Measurements from ENCODE around the gene SLC13A5. TPM values are rescaled to one million over a fixed set of nuclear protein-coding genes. Genes with fewer than 3 reads are reported as not detected.

SLC13A5 gene
- total and polyA plus RNA-seq, 2 donors (not counting 1 experiment from before 2014, with no cell fraction given), result not detected

DNA sequence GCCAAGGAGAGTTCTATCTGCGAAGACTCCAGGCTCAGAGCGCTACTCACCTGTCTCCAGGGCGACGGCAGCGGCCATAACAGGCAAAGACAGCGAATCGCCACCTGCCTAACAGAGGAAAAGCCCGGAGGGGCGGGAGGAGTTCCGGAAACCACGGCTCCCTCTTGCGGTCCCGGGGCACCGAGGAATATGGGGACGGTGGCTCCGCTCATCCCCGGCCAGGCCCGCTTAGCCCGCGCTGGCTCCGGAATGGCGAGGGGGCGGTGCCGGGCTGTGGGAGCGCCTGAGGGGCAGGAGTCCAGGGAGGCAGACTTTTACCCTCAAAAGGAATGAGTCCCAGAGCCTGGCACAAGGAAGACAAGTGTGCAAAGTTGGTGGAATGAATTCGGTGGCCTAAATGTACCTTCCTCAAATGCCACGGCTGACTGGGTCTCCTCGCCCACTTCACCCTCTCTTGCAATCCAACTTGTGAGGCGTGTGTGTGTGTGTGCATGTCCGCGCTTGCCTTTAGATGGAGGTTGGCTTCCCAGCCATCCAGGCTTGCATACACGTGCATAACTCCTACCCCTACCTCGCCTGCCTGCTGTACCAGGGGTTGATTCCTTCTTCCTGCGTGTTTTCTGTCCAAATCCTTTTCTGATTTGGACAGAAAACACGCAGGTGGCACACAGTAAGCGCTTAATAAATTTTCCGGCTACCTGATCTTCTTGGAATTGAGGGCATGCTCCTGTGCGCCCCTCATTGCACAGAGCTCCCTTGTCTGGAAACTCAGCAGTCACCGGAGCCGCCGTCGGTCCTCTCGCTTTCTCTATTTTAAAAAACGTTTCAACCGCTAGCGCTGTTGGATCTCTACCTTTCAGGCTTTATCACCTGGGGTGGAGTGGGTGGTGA, 58.1 kb downstream of the SLC13A5 start:
- peaks cover 21% of the 10 kb centered on the region for H3K79me2 ChIP-seq (ENCODE audit: control insufficient read depth, insufficient read depth, low read length)
- H3K27me3 ChIP-seq (replicated peaks in 1 of 4; ENCODE audit: control extremely low read depth in 1 of 4, control insufficient read depth in 3 of 4, insufficient read depth in 4 of 4, low read length in 3 of 4), result no peaks in the 10 kb centered on the region
- H3K27ac Mint-ChIP-seq, result peak overlapping the region; percentile 32
- peak overlapping the region; percentile 27 for H3K9ac ChIP-seq (ENCODE audit: low read length)
- H3K36me3 ChIP-seq (replicated peaks in 1 of 2; ENCODE audit: control extremely low read depth in 1 of 2, control insufficient read depth in 1 of 2, extremely low read depth in 1 of 2, insufficient read depth in 2 of 2, low read length in 1 of 2), result no peaks in the 10 kb centered on the region
- no peaks in the 10 kb centered on the region for H3K9me3 Mint-ChIP-seq (ENCODE audit: insufficient read depth)
- TF ChIP-seq, protein P1, sequence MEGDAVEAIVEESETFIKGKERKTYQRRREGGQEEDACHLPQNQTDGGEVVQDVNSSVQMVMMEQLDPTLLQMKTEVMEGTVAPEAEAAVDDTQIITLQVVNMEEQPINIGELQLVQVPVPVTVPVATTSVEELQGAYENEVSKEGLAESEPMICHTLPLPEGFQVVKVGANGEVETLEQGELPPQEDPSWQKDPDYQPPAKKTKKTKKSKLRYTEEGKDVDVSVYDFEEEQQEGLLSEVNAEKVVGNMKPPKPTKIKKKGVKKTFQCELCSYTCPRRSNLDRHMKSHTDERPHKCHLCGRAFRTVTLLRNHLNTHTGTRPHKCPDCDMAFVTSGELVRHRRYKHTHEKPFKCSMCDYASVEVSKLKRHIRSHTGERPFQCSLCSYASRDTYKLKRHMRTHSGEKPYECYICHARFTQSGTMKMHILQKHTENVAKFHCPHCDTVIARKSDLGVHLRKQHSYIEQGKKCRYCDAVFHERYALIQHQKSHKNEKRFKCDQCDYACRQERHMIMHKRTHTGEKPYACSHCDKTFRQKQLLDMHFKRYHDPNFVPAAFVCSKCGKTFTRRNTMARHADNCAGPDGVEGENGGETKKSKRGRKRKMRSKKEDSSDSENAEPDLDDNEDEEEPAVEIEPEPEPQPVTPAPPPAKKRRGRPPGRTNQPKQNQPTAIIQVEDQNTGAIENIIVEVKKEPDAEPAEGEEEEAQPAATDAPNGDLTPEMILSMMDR (IDR thresholded peaks at IDR 0.05), result no peak
- TF ChIP-seq EZH2 (IDR thresholded peaks at IDR 0.05; ENCODE audit: borderline replicate concordance, insufficient read depth, low read depth, low read length, poor library complexity, severe bottlenecking), result no peak
- H3K4me3 Mint-ChIP-seq, result peak overlapping the region; percentile 76
- no peak overlapping the region for H3K27ac ChIP-seq (ENCODE audit: low read length in 2 of 2)
- peak overlapping the region; percentile 47 for H3K4me2 ChIP-seq (replicated peaks; ENCODE audit: low read depth, low read length, poor library complexity, severe bottlenecking)
- intact Hi-C loops (cut with micrococcal nuclease), result loop anchor here (5.0 to 10.0 kb wide), 4 partner anchors 1032 to 1180 kb away; partner anchors contain the start of genes DERL2, KDM6B, MIS12 and NLRP1
- H4K20me1 ChIP-seq (ENCODE audit: control insufficient read depth, insufficient read depth, low read length, poor library complexity, severe bottlenecking), result peaks cover 2% of the 10 kb centered on the region
- ChIA-PET CTCF (no interaction called here), POLR2A (no interaction called here)
- 51% methylated on average over 37 of the region's 46 CpGs for WGBS (ENCODE audit: insufficient coverage)
- no peak overlapping the region for H2AFZ ChIP-seq (ENCODE audit: insufficient read depth, low read depth, low read length, poor library complexity, severe bottlenecking)
- no peaks in the 10 kb centered on the region for H3K27me3 Mint-ChIP-seq
- H3K4me3 ChIP-seq (ENCODE audit: control extremely low read depth in 1 of 5, extremely low read depth in 1 of 5, insufficient read depth in 1 of 5, low read depth in 2 of 5, low read length in 4 of 5), result peak overlapping the region in 2 of 5 experiments; percentile 38 to 39
- H3K4me1 ChIP-seq (ENCODE audit: control insufficient read depth in 2 of 2, insufficient read depth in 2 of 2, low read length in 2 of 2), result peaks cover 41 to 74% of the 10 kb centered on the region in 2 donors
- peak; percentile 37 for DNase-seq
- ATAC-seq (ENCODE audit: low read depth), result no peak
- H3K9me3 ChIP-seq (ENCODE audit: control extremely low read depth in 1 of 3, control insufficient read depth in 2 of 3, insufficient read depth in 1 of 3, low read length in 2 of 3), result peaks cover 0 to 9% (median 0%) of the 10 kb centered on the region in 3 donors
- peaks cover 68% of the 10 kb centered on the region for H3K4me1 Mint-ChIP-seq

Data from B cell (primary cell).